GM18951 (cell line): ENCODE results near the gene TMSB10.

Experiments used
- POLR2A ChIP-seq: IDR thresholded peaks from 4 replicates; pipeline ENCODE4 v1.6.1; 2011; ENCODE audit warnings: mild to moderate bottlenecking; ENCODE audit not compliant: insufficient read length, insufficient read depth; ENCODE audit errors: extremely low read depth
- in situ Hi-C: fragments of 300-500 bp; cut with MboI; formaldehyde crosslinking; loops from one replicate; pipeline ENCODE4 v1.12.0; 2022; ENCODE audit warnings: low sequenced_read_pairs, mixed read lengths, inconsistent platforms; ENCODE audit not compliant: unreplicated experiment

TMSB10 gene

DNA sequence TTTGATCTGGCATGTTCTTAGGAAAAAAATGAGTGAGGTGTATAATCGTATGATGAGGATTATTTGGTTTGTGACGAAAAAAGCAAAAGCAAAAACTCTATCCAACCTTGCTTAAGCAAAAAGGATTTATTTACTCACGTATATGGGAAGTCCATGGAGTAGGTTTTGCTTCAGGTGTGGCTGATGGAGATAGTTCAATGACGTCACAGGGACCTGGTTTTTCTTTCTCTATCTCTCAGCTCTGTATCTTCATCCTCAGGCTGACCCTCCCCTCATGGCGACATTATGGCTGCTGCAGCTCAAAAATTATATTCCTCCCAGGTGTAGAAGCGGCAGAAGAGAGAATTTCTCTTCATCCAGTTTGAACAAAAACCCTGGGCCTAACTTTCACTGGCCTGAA is 8.9 kb downstream of the TMSB10 start:
- TF ChIP-seq POLR2A, result no peak
- in situ Hi-C loops, result loop anchor here (25.0 kb wide), 1 partner anchor 373 kb away; no protein-coding TSS in a partner anchor

DNA sequence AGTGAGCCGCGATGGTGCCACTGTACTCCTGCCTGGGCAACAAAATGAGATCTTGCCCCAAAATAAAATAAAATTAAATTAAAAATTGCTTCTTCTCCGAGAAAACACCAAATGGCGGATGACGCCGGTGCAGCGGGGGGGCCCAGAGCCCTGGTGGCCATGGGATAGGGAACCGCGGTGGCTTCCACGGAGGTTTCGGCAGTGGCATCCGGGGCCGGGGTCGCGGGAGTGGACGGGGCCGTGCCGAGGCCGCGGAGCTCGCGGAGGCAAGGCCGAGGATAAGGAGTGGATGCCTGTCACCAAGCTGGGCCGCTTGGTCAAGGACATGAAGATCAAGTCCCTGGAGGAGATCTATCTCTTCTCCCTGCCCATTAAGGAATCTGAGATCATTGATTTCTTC is 10.2 kb downstream of the TMSB10 start:
- in situ Hi-C loops, result loop anchor here (25.0 kb wide), 1 partner anchor 372 kb away; no protein-coding TSS in a partner anchor

DNA sequence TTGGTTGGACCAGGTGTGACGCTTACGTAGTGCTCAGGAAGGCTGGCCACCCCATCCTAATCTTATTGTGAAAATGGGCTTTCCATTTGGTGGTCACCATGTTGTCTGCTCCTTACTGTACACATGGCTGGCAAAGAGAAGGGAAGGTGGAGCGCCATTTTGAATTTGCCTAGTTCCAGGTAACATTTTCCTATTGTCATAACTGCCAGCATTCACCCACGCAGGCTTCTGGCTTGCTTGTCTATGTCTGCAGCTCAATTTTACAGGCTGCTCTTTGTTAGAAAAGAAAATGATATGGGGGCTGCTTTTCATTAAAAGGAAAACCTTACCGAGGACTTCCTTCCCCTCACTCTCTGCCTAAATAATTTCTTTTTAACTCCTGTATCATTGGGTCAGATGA is 12.4 kb downstream of the TMSB10 start:
- in situ Hi-C loops, result loop anchor here (25.0 kb wide), 1 partner anchor 369 kb away; no protein-coding TSS in a partner anchor

DNA sequence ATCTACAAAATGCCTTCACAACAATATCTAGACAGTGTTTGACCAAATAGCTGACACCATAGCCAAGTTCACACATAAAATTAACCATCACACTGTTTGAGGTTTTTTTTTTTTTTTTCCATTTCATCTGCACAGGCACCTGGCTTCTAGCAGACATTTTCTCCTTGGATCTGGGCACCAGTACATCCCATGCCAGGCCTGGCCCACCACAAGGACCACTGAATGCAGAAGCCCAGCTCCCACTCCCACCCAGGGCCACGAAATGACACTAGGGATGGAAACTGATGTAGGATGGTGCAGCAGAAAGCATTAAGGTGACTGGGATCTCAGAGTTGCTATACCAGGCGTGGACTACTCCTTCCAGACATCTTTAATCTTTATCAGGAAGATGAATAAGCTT is 13.0 kb downstream of the TMSB10 start:
- in situ Hi-C loops, result loop anchor here (25.0 kb wide), 1 partner anchor 369 kb away; no protein-coding TSS in a partner anchor
- TF ChIP-seq POLR2A, result no peak

DNA sequence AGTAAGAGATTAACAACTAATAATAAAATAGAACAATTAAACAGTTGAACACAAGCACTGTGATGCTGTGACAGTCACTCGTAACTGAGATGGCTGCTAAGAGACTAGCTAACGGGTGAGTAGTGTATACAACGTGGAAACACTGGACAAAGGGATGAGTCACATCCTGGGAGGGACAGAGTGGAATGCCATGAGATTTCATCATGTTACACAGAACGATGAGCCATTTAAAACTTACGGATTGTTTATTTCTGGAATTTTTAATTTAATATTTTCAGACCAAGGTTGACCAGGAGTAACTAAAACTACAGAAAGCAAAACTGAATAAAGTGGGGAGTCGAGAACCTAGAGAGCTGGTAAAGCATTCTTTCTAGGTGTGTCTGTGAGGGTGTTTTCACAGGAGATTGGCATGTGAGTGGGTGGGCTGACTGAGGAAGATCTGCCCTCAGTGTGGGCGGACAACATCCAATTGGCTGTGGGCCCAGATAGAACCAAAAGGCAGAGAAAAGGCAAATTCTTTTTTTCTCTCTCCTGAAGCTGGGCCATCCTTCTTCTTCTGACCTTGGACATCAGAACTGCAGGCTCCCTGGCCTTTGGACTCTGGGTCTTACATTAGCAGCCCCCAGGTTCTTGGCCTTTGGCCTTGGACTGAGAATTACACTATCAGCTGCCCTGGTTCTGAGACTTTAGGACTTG is 14.6 kb downstream of the TMSB10 start:
- peak; percentile 44 for TF ChIP-seq POLR2A
- in situ Hi-C loops, result loop anchor here (25.0 kb wide), 1 partner anchor 367 kb away; no protein-coding TSS in a partner anchor

DNA sequence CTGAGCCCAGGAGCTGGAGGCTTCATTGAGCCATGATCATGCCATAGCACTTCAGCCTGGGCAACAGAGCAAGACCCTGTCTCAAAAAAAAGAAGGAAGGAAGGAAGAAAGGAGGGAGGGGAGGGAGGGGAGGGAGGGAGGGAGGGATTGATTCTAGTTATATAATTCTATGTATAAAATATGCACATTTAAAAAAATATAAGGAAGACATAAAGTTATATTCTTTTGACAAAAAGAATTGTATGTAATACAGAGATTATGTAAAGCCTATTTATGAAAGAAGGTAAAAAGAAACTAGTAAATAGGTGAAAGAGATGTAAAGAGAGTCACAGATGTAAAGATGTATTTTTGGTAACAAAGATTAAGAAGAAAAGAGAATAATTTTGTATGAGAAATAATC is 17.6 kb downstream of the TMSB10 start:
- in situ Hi-C loops, result loop anchor here (25.0 kb wide), 1 partner anchor 364 kb away; no protein-coding TSS in a partner anchor
- TF ChIP-seq POLR2A, result no peak

DNA sequence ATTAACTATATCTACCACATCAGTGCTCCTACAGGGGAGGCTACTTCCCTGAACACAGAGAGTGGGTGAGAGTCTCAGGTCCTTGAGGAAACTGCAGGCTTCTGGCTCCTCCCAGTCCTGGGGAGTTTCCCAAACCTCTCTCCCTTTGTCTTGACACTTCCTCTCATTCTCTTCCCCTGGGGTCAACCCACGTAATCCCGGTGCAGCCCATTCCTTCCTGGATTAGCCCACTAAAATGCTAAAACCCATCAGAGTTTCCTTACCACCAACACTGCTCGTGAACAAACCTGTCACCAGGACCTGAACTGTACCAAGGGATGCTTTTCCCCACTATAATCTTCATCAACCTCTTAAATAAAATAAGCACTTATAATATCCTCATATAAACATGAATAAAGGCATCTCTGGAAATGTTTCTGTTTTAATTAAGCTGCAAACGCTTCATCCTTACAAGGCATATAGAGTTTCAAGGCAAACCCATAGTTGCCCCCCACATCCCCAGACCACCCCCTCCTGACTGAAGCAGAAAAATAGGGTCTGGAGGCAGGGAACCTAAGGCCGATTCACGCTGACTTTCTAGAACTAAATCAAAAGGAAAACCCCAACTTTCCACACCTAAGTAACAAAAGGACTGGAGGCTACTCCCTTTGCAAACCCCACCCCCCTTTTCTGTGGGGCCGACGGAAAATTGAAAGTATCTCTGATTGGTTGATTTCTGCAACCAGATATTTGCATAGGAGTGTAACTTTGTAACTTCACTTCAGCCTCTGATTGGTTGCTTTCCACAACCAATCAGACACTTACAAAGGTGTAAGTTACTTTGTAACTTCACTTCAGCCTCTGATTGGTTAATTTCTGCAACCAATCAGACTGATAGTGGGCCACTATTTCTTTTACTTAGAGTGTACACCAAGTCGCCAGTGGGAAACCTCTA is 19.0 kb downstream of the TMSB10 start:
- in situ Hi-C loops, result loop anchor here (25.0 kb wide), 1 partner anchor 363 kb away; no protein-coding TSS in a partner anchor
- TF ChIP-seq POLR2A, result peak; percentile 19

DNA sequence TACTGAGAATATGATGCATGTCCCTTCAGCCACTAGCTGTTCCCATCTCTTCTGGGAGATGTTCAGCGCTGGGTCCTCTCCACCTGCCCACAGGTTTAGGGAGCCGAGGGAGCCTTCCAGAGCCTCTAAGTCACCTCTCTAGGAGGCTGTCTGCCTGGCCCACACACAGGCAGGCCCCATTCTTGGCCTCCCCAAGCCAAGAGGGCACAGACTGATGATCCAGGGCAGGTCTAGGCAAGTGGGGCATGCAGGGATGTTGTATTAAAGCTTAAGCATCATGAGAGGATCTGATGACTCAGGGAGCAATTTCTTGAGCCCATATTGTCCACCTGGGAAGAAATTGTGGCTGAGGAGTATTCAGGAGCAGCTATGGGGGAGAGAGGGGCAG is 19.9 kb downstream of the TMSB10 start:
- no peak for TF ChIP-seq POLR2A
- in situ Hi-C loops, result no loop called here

DNA sequence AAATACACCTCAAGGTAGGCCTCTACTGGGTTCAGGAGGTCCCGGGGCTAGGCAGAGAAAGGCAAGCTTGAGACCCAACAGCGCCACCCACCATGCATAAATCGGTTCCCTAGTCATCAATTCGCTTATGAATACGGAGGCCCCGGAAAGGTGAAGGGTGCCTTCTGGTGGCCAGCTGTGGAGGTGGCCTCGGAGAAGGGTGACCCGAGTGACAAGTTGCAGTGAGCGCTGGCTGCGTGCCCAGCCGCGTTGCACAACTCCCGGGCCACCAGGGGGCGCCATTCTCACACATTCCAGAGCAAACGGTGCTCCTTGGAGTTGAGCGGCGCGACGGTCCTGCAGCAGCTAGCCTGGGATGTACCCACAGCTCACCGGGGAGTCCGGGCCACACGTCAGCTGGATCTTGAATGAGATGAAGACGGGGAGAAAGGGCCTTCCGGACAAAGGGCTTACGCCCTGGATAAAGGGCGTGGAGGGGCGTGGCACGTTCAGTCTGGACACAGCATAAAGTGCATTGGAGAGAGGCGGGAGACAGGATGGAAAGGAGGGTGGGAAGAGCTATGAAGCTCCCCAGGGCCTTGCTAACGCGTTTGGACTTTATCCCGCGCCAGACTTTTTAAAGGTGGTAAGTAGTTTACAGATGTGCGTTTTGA is 20.4 kb downstream of the TMSB10 start:
- in situ Hi-C loops, result no loop called here
- TF ChIP-seq POLR2A, result peak; percentile 42

DNA sequence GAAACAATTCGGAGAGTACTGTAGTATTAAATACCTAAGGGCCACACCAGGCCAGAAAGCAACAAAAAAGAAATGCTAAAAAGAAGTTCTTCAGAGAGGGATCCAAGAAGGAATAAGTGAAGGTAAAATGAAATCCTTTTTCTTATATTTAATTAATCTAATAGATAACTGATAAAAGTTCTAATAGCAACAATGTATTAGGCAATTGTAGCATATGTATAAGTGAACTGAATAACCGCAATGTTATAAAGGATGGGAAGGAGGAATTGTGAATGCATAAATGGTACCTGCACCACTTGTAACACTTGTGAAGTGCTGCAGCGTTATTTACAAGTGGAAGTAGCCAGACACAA is 21.8 kb downstream of the TMSB10 start:
- in situ Hi-C loops, result no loop called here
- TF ChIP-seq POLR2A, result no peak

DNA sequence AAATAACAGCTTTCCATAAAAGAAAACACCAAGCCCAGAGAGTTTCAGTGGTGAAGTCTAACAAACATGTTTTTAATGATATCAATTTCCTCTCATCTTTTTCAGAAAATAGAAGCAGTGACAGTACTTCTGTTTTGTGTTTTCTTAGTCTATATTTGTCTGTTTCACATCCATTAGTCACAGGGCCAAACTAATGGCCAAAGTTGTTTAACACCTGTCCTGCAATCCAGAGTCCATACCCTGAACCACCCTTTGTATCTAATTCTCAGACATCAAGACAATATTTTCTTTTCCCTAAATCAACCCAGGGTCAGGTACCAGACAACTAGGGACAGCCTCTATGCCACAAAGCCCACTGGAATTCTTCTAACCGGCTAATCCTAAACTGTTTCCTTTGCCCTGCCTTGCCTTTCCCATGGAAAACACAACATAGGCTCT is 25.9 kb downstream of the TMSB10 start:
- no peak for TF ChIP-seq POLR2A
- in situ Hi-C loops, result loop anchor here (10.0 kb wide), 1 partner anchor 73 kb away; no protein-coding TSS in a partner anchor

DNA sequence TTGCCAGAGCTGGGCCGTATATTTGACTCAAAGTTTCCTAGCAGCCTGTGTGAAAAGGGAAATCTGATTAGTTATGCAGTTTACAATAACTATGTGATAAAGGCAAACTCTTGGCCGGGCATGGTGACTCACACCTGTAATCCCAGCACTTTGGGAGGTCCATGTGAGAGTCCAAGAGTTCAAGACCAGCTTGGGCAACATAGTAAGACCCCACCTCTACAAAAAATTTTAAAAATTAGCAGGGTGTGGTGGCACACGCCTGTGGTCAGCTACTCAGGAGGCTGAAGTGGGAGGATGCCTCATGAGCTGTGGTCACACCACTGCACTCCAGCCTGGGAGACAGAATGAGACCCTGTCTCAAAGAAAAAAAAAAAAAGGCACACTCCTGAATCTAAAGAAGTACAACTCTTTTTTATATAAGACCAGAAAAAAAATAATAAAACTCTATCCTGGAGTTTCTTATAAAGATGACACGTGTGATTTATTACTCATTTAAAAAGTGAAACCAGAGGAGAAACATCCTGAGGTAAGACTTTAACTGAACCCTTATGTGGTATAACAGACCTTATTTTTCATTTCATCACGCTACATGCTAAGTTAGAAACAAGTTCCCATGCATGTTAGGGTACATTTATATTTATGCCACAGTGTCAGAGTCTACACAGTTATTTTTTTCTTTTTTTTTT is 32.9 kb downstream of the TMSB10 start:
- in situ Hi-C loops, result loop anchor here (10.0 kb wide), 1 partner anchor 66 kb away; no protein-coding TSS in a partner anchor

More for the DNA sequence above, 32.9 kb downstream of the TMSB10 start:
- no peak for TF ChIP-seq POLR2A
